Panc1 (cell line): Measurements from ENCODE around the gene CPOX. TPM values are rescaled to one million over a fixed set of nuclear protein-coding genes. Genes with fewer than 3 reads are reported as not detected.

ENCODE experiments used
- ATAC-seq: fragments of 200-7000 bp; cut with Tn5 transposase; 2 replicates; pipeline ENCODE4 v1.9.1; 2020; ENCODE audit warnings: mild to moderate bottlenecking, moderate library complexity
- BruUV-seq: library from RNA; stranded (reverse); fragments of 400-500 nt; replicated peaks from 2 replicates; lab custom pipeline; 2021; lab: Mats Ljungman, UMichigan
- CTCF ChIA-PET: fragments of 300-600 bp; sonication (Branson Sonifier 250); formaldehyde crosslinking; loops from one replicate; lab custom pipeline; 2022; ENCODE audit warnings: antibody characterized with exemption; lab: Charles Lee
- POLR2A ChIA-PET: fragments of 300-600 bp; sonication (Branson Sonifier 250); formaldehyde crosslinking; loops from one replicate; lab custom pipeline; 2022; ENCODE audit warnings: antibody characterized with exemption; lab: Charles Lee
- DNase-seq: peaks from one replicate; pipeline ENCODE4 v3.0.0-alpha.2; 2010; ENCODE audit warnings: low read depth, low spot score
- H3K27ac ChIP-seq: 2 replicates; pipeline ENCODE4 v1.5.1; 2011; ENCODE audit warnings: mild to moderate bottlenecking, low read length, inconsistent platforms
- H3K27me3 ChIP-seq: fragments of 200-500 bp; sonication (Bioruptor generic); 2 replicates; pipeline ENCODE4 v1.6.0; 2014; ENCODE audit warnings: low read length, inconsistent platforms; ENCODE audit not compliant: control insufficient read depth, insufficient read depth
- H3K36me3 ChIP-seq: fragments of 200-500 bp; sonication (Bioruptor generic); 2 replicates; pipeline ENCODE4 v1.5.1; 2014; ENCODE audit warnings: inconsistent platforms, mild to moderate bottlenecking, low read length, moderate library complexity; ENCODE audit not compliant: control insufficient read depth, insufficient read depth
- H3K4me1 ChIP-seq: 2 replicates; pipeline ENCODE4 v1.5.1; 2011; ENCODE audit warnings: inconsistent platforms, mild to moderate bottlenecking, low read length, moderate library complexity; ENCODE audit not compliant: control insufficient read depth, insufficient read depth
- H3K4me3 ChIP-seq, 2 experiments: 2 replicates each; pipeline ENCODE4 v1.5.1; 2011 to 2012; ENCODE audit warnings: low read depth in 2 of 2, low read length in 2 of 2, mild to moderate bottlenecking in 2 of 2, inconsistent platforms in 1 of 2, moderate library complexity in 1 of 2
- H3K9me3 ChIP-seq: fragments of 200-500 bp; sonication (Bioruptor generic); 2 replicates; pipeline ENCODE4 v1.5.1; 2014; ENCODE audit warnings: low read depth, mild to moderate bottlenecking, inconsistent platforms, low read length, moderate library complexity; ENCODE audit not compliant: control insufficient read depth, insufficient read depth
- POLR2AphosphoS5 ChIP-seq: IDR thresholded peaks from 2 replicates; pipeline ENCODE4 v1.6.1; 2012; ENCODE audit warnings: mild to moderate bottlenecking, low read depth, low read length, moderate library complexity
- REST ChIP-seq, 2 experiments: IDR thresholded peaks; 2 replicates each; pipeline ENCODE4 v1.6.1; 2011 to 2012; ENCODE audit warnings: low read depth in 2 of 2, control low read depth in 1 of 2, low read length in 1 of 2, mild to moderate bottlenecking in 1 of 2, moderate library complexity in 1 of 2; ENCODE audit not compliant: insufficient read depth in 1 of 2
- SIN3A ChIP-seq: IDR thresholded peaks from 2 replicates; pipeline ENCODE4 v1.6.1; 2012; ENCODE audit warnings: low read depth, mild to moderate bottlenecking, low read length, moderate library complexity, borderline replicate concordance; ENCODE audit not compliant: insufficient read depth
- TCF7L2 ChIP-seq: IDR thresholded peaks from 2 replicates; pipeline ENCODE4 v1.6.1; 2011; ENCODE audit warnings: mild to moderate bottlenecking, low read depth, low read length, inconsistent platforms
- in situ Hi-C: cut with HindIII; loops from 2 replicates; pipeline ENCODE4 v1.10.0; 2016; ENCODE audit warnings: low sequenced_read_pairs, low pct_unique_long_range_greater_than_20kb
- intact Hi-C: fragments of 100-400 bp; cut with micrococcal nuclease; formaldehyde crosslinking; loops from one replicate; pipeline ENCODE4 v1.10.0; 2022; ENCODE audit not compliant: unreplicated experiment
- total RNA-seq: library from RNA; stranded (reverse); gene quantifications from one replicate; pipeline ENCODE4 v1.2.1, GENCODE V29; 2021; ENCODE audit not compliant: unreplicated experiment
- TF ChIP-seq, protein P1 (sequence below): fragments of 450-650 bp; IDR thresholded peaks from 2 replicates; pipeline ENCODE4 v1.5.1; 2017; ENCODE audit warnings: mild to moderate bottlenecking

The CPOX gene
- total RNA-seq, 1 experiment from 2014 or later = 14.7 TPM

- ChIA-PET CTCF (no interaction called here), POLR2A (no interaction called here)
- TF ChIP-seq REST (IDR thresholded peaks at IDR 0.05; ENCODE audit: insufficient read depth in 1 of 2, low read depth in 2 of 2, low read length in 1 of 2) = no peak
- TF ChIP-seq, protein P1, sequence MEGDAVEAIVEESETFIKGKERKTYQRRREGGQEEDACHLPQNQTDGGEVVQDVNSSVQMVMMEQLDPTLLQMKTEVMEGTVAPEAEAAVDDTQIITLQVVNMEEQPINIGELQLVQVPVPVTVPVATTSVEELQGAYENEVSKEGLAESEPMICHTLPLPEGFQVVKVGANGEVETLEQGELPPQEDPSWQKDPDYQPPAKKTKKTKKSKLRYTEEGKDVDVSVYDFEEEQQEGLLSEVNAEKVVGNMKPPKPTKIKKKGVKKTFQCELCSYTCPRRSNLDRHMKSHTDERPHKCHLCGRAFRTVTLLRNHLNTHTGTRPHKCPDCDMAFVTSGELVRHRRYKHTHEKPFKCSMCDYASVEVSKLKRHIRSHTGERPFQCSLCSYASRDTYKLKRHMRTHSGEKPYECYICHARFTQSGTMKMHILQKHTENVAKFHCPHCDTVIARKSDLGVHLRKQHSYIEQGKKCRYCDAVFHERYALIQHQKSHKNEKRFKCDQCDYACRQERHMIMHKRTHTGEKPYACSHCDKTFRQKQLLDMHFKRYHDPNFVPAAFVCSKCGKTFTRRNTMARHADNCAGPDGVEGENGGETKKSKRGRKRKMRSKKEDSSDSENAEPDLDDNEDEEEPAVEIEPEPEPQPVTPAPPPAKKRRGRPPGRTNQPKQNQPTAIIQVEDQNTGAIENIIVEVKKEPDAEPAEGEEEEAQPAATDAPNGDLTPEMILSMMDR = peak; percentile 45; the same call in 1 of the 2 replicates
- H3K9me3 ChIP-seq = no peaks in the 10 kb centered on the region
- in situ Hi-C loops (no loop called here), intact Hi-C loops (no loop called here)
- peaks cover 5% of the 10 kb centered on the region for H3K4me1 ChIP-seq
- no peak overlapping the region for H3K27ac ChIP-seq
- no TSS peak for BruUV-seq
- H3K4me3 ChIP-seq = no peak overlapping the region
- H3K27me3 ChIP-seq = no peaks in the 10 kb centered on the region
- DNase-seq = no peak
- no peak for ATAC-seq
- peaks cover 10% of the 10 kb centered on the region; the same call in 1 of the 2 replicates for H3K36me3 ChIP-seq
Observed at GRCh38 chr3:98588065-98588464, 5.3 kb downstream of the CPOX start.

DNA sequence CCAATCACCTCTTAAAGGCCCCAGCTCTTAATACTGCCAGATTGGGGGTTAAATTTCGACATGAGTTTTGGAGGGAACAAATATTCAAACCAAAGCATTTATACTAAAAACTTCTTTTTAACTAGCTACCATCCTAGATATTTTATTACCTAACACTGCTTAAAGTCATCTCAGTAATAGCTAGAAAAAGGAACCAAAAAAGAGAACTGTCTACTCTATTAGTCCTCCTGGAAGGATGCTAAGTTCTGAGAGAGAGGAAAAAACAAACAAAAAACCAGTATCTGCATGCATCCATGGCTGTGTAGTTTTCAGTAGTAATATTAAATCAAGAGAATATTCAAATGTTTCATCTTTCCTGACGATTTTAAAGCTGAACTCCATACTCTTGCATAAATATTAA, 5.8 kb downstream of the CPOX start:
- H3K9me3 ChIP-seq = no peaks in the 10 kb centered on the region
- no peak overlapping the region for H3K27ac ChIP-seq
- ChIA-PET POLR2A (no interaction called here), CTCF (no interaction called here)
- in situ Hi-C loops = no loop called here
- H3K4me3 ChIP-seq = no peak overlapping the region
- peaks cover 7% of the 10 kb centered on the region; the same call in 1 of the 2 replicates for H3K36me3 ChIP-seq
- H3K27me3 ChIP-seq = no peaks in the 10 kb centered on the region
- no peak for DNase-seq
- ATAC-seq = no peak
- no TSS peak for BruUV-seq
- TF ChIP-seq TCF7L2 = no peak
- TF ChIP-seq, protein P1 = no peak
- TF ChIP-seq REST (IDR thresholded peaks at IDR 0.05; ENCODE audit: insufficient read depth in 1 of 2, low read depth in 2 of 2, low read length in 1 of 2) = no peak
- TF ChIP-seq POLR2AphosphoS5 = no peak
- no peak for TF ChIP-seq SIN3A
- intact Hi-C loops = no loop called here
- H3K4me1 ChIP-seq = peaks cover 5% of the 10 kb centered on the region
